ENCODE measurements around the gene CEACAM3. TPM values are rescaled to one million over a fixed set of nuclear protein-coding genes. Genes with fewer than 3 reads are reported as not detected.
A peak's percentile ranks its signal among the peaks of the same experiment; 100 is the strongest.
"Not testable (repeated sequence)": the region's sequence is repeated elsewhere in the genome, so short reads cannot be mapped to it uniquely, and the experiment has no call there.

CEACAM3 gene
- total and polyA plus RNA-seq, 4 donors, result 0.37 to 0.70 (median 0.59) TPM; not detected in 1

DNA sequence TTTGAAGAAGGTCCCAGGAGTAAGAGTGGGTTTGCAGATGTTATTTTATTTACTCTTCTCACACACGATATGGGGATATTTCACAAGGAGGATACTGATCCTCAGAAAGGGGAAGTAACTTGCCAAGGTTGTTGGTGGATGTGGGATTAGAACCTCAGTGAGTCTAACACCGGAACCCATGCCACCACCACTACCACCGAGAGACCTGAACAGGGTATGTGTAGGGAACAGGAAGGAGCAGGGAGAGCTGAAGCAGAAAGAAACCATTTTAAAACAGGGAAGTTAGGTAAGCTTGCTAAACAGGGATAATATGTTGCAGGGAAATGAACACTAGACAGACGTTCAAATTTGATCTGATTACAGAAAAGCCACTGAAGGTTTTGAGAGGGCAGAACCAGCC, 11.6 kb upstream of the CEACAM3 start:
- no peak overlapping the region for H3K4me3 ChIP-seq (ENCODE audit: low read depth in 1 of 3, low read length in 3 of 3)

GRCh38 chr19:41785653-41786052, 10.7 kb upstream of the CEACAM3 start:
- Histone ChIP-seq H3K9ac (ENCODE audit: low read depth in 1 of 2, low read length in 2 of 2) (no peak overlapping the region), H3K4me3 (ENCODE audit: low read depth in 1 of 3, low read length in 3 of 3) (no peak overlapping the region), H3K27ac (ENCODE audit: low read depth in 1 of 2, low read length in 2 of 2) (no peak overlapping the region), H3K4me1 (ENCODE audit: control insufficient read depth in 4 of 4, insufficient read depth in 4 of 4, low read length in 3 of 4) (no peaks in the 10 kb centered on the region), H3K9me3 (ENCODE audit: control insufficient read depth in 4 of 4, low read length in 3 of 4) (no peaks in the 10 kb centered on the region), H3K36me3 (ENCODE audit: control insufficient read depth in 4 of 4, insufficient read depth in 3 of 4, low read depth in 1 of 4, low read length in 3 of 4) (no peaks in the 10 kb centered on the region), H3K27me3 (ENCODE audit: control insufficient read depth in 4 of 4, insufficient read depth in 4 of 4, low read length in 3 of 4) (peaks cover 0 to 24% (median 1%) of the 10 kb centered on the region in 4 donors)
- WGBS, result under 1% methylated on average over 10 of the region's 10 CpGs
- peak; percentile 57 for TF ChIP-seq CTCF (IDR thresholded peaks at IDR 0.05; ENCODE audit: low read depth, low read length, missing input control)
- no peak for TF ChIP-seq YY1 (IDR thresholded peaks at IDR 0.05)
- no peak for TF ChIP-seq GABPA (IDR thresholded peaks at IDR 0.05 in 1 of 2, conservative IDR thresholded peaks at IDR 0.05 in 1 of 2)
- peak; percentile 70 to 79 for TF ChIP-seq RAD21 (IDR thresholded peaks at IDR 0.05)
- peak; percentile 42 for DNase-seq (ENCODE audit: low spot score)

More for the DNA sequence above, 11.6 kb upstream of the CEACAM3 start:
- Histone ChIP-seq H3K27ac (ENCODE audit: low read depth in 1 of 2, low read length in 2 of 2) (no peak overlapping the region), H3K27me3 (ENCODE audit: control insufficient read depth in 4 of 4, insufficient read depth in 4 of 4, low read length in 3 of 4) (peaks cover 0 to 24% (median 1%) of the 10 kb centered on the region in 4 donors), H3K9me3 (ENCODE audit: control insufficient read depth in 4 of 4, low read length in 3 of 4) (no peaks in the 10 kb centered on the region), H3K36me3 (ENCODE audit: control insufficient read depth in 4 of 4, insufficient read depth in 3 of 4, low read depth in 1 of 4, low read length in 3 of 4) (no peaks in the 10 kb centered on the region), H3K4me1 (ENCODE audit: control insufficient read depth in 4 of 4, insufficient read depth in 4 of 4, low read length in 3 of 4) (no peaks in the 10 kb centered on the region), H3K9ac (ENCODE audit: low read depth in 1 of 2, low read length in 2 of 2) (no peak overlapping the region)
- 40% methylated on average over 4 of the region's 4 CpGs for WGBS
- no peak for DNase-seq (ENCODE audit: low spot score)
- TF ChIP-seq YY1 (IDR thresholded peaks at IDR 0.05), result no peak
- no peak for TF ChIP-seq TAF1 (conservative IDR thresholded peaks at IDR 0.05)
- no peak for TF ChIP-seq HNF4A (conservative IDR thresholded peaks at IDR 0.05)
- TF ChIP-seq RAD21 (IDR thresholded peaks at IDR 0.05), result no peak
- TF ChIP-seq JUND (IDR thresholded peaks at IDR 0.05), result no peak
- TF ChIP-seq, protein P1, sequence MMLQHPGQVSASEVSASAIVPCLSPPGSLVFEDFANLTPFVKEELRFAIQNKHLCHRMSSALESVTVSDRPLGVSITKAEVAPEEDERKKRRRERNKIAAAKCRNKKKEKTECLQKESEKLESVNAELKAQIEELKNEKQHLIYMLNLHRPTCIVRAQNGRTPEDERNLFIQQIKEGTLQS (IDR thresholded peaks at IDR 0.05), result no peak
- no peak for TF ChIP-seq NR2F2 (IDR thresholded peaks at IDR 0.05)
- TF ChIP-seq CTCF (IDR thresholded peaks at IDR 0.05; ENCODE audit: low read depth, low read length, missing input control), result no peak
- TF ChIP-seq FOXA1 (IDR thresholded peaks at IDR 0.05), result no peak

DNA sequence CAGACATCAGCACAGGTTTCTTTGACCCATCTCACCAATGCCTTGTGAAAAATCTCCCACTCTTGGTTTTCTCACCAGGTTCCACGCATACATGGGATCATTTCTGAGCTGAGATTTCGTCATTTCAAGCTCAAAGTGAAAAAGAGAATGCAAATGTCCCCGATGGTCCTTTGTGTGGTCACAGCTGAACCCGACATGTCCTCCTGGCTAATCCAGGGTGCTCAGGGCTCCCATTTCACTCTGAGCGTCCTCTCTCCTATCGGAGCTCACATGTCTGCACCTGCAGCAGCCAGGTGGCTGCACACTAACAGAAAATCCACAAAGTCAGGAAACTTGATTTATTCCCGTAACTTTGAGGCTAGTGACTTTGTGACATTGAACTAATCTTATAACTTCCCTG, 9.3 kb upstream of the CEACAM3 start:
- TF ChIP-seq GABPA (IDR thresholded peaks at IDR 0.05 in 1 of 2, conservative IDR thresholded peaks at IDR 0.05 in 1 of 2), result no peak
- Histone ChIP-seq H3K9ac (ENCODE audit: low read depth in 1 of 2, low read length in 2 of 2) (no peak overlapping the region), H3K4me1 (ENCODE audit: control insufficient read depth in 4 of 4, insufficient read depth in 4 of 4, low read length in 3 of 4) (no peaks in the 10 kb centered on the region), H3K27me3 (ENCODE audit: control insufficient read depth in 4 of 4, insufficient read depth in 4 of 4, low read length in 3 of 4) (peaks cover 0 to 20% (median 1%) of the 10 kb centered on the region in 4 donors), H3K9me3 (ENCODE audit: control insufficient read depth in 4 of 4, low read length in 3 of 4) (no peaks in the 10 kb centered on the region), H3K36me3 (ENCODE audit: control insufficient read depth in 4 of 4, insufficient read depth in 3 of 4, low read depth in 1 of 4, low read length in 3 of 4) (no peaks in the 10 kb centered on the region), H3K4me3 (ENCODE audit: low read depth in 1 of 3, low read length in 3 of 3) (no peak overlapping the region), H3K27ac (ENCODE audit: low read depth in 1 of 2, low read length in 2 of 2) (no peak overlapping the region)
- DNase-seq (ENCODE audit: low spot score), result no peak
- WGBS, result 53% methylated on average over 7 of the region's 7 CpGs

GRCh38 chr19:41788518-41788917, 7.9 kb upstream of the CEACAM3 start:
- not testable (repeated sequence) for H3K9me3 ChIP-seq (ENCODE audit: control insufficient read depth in 4 of 4, low read length in 3 of 4); DNase-seq (ENCODE audit: low spot score); H3K27ac ChIP-seq (ENCODE audit: low read depth in 1 of 2, low read length in 2 of 2); H3K36me3 ChIP-seq (ENCODE audit: control insufficient read depth in 4 of 4, insufficient read depth in 3 of 4, low read depth in 1 of 4, low read length in 3 of 4); H3K4me3 ChIP-seq (ENCODE audit: low read depth in 1 of 3, low read length in 3 of 3); H3K9ac ChIP-seq (ENCODE audit: low read depth in 1 of 2, low read length in 2 of 2); H3K4me1 ChIP-seq (ENCODE audit: control insufficient read depth in 4 of 4, insufficient read depth in 4 of 4, low read length in 3 of 4)
- no CpG with 5 or more reads among the region's 1 CpG for WGBS
- peaks cover 0 to 26% (median 1%) of the 10 kb centered on the region in 4 donors for H3K27me3 ChIP-seq (ENCODE audit: control insufficient read depth in 4 of 4, insufficient read depth in 4 of 4, low read length in 3 of 4)

DNA sequence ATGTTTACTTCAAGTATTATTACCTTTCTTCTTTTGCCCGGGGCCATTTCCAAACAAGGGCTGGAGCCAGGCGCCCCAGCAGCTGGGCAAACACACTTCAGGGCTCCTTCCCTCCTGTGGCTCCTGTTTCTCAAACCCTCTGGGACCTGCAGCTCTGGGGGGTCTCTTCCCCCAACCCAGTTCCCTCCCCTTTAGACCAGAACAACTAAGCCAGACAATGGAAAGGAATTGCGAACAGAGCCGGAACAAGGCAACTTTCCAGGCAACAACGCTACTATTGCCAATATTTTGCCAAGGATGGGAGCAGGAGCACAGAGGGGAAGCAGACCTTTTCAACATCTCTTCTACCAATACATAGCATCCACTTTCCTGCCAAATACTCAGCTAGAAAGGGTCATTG, 7.3 kb upstream of the CEACAM3 start:
- WGBS, result 67% methylated on average over 3 of the region's 5 CpGs
- not testable (repeated sequence) for H3K27ac ChIP-seq (ENCODE audit: low read depth in 1 of 2, low read length in 2 of 2); H3K9ac ChIP-seq (ENCODE audit: low read depth in 1 of 2, low read length in 2 of 2); H3K9me3 ChIP-seq (ENCODE audit: control insufficient read depth in 4 of 4, low read length in 3 of 4); DNase-seq (ENCODE audit: low spot score); H3K4me1 ChIP-seq (ENCODE audit: control insufficient read depth in 4 of 4, insufficient read depth in 4 of 4, low read length in 3 of 4); H3K36me3 ChIP-seq (ENCODE audit: control insufficient read depth in 4 of 4, insufficient read depth in 3 of 4, low read depth in 1 of 4, low read length in 3 of 4); H3K4me3 ChIP-seq (ENCODE audit: low read depth in 1 of 3, low read length in 3 of 3)
- peaks cover 0 to 25% (median 1%) of the 10 kb centered on the region in 4 donors for H3K27me3 ChIP-seq (ENCODE audit: control insufficient read depth in 4 of 4, insufficient read depth in 4 of 4, low read length in 3 of 4)

All from liver (tissue), 9 donors.